ENCODE data around the gene MACROD2. TPM values are rescaled to one million over a fixed set of nuclear protein-coding genes. Genes with fewer than 3 reads are reported as not detected.

MACROD2 gene
- total RNA-seq, 1 donor from 2014 or later, result 3.1 TPM

GRCh38 chr20:15703171-15703911, 1708.0 kb downstream of the MACROD2 start:
- no peaks in the 10 kb centered on the region for H3K9me3 ChIP-seq (ENCODE audit: control insufficient read depth in 3 of 3, low read length in 3 of 3)
- no peak overlapping the region for H3K27ac ChIP-seq (ENCODE audit: low read depth, low read length)
- H3K9ac ChIP-seq (ENCODE audit: low read depth in 1 of 3, low read length in 3 of 3), result no peak overlapping the region
- H3K4me3 ChIP-seq (ENCODE audit: low read length in 3 of 3), result no peak overlapping the region
- H3K36me3 ChIP-seq (ENCODE audit: control insufficient read depth in 3 of 3, insufficient read depth in 3 of 3, low read length in 3 of 3), result no peaks in the 10 kb centered on the region
- no peaks in the 10 kb centered on the region for H3K4me1 ChIP-seq (ENCODE audit: control insufficient read depth in 3 of 3, insufficient read depth in 3 of 3, low read length in 3 of 3)
- H3K27me3 ChIP-seq (ENCODE audit: control insufficient read depth in 3 of 3, insufficient read depth in 3 of 3, low read length in 3 of 3), result no peaks in the 10 kb centered on the region

- Histone ChIP-seq H3K4me3 (ENCODE audit: low read length in 3 of 3) (no peak overlapping the region), H3K27ac (ENCODE audit: low read depth, low read length) (no peak overlapping the region), H3K4me1 (ENCODE audit: control insufficient read depth in 3 of 3, insufficient read depth in 3 of 3, low read length in 3 of 3) (no peaks in the 10 kb centered on the region), H3K27me3 (ENCODE audit: control insufficient read depth in 3 of 3, insufficient read depth in 3 of 3, low read length in 3 of 3) (no peaks in the 10 kb centered on the region), H3K9ac (ENCODE audit: low read depth in 1 of 3, low read length in 3 of 3) (no peak overlapping the region), H3K9me3 (ENCODE audit: control insufficient read depth in 3 of 3, low read length in 3 of 3) (no peaks in the 10 kb centered on the region), H3K36me3 (ENCODE audit: control insufficient read depth in 3 of 3, insufficient read depth in 3 of 3, low read length in 3 of 3) (no peaks in the 10 kb centered on the region)
Observed at GRCh38 chr20:15705975-15706374, 1710.7 kb downstream of the MACROD2 start.

- no peak overlapping the region for H3K4me3 ChIP-seq (ENCODE audit: low read length in 3 of 3)
- no peak overlapping the region for H3K9ac ChIP-seq (ENCODE audit: low read depth in 1 of 3, low read length in 3 of 3)
- H3K27me3 ChIP-seq (ENCODE audit: control insufficient read depth in 3 of 3, insufficient read depth in 3 of 3, low read length in 3 of 3), result no peaks in the 10 kb centered on the region
- no peaks in the 10 kb centered on the region for H3K4me1 ChIP-seq (ENCODE audit: control insufficient read depth in 3 of 3, insufficient read depth in 3 of 3, low read length in 3 of 3)
- no peaks in the 10 kb centered on the region for H3K36me3 ChIP-seq (ENCODE audit: control insufficient read depth in 3 of 3, insufficient read depth in 3 of 3, low read length in 3 of 3)
- H3K9me3 ChIP-seq (ENCODE audit: control insufficient read depth in 3 of 3, low read length in 3 of 3), result no peaks in the 10 kb centered on the region
- H3K27ac ChIP-seq (ENCODE audit: low read depth, low read length), result no peak overlapping the region
Observed at GRCh38 chr20:15706719-15707118, 1711.4 kb downstream of the MACROD2 start.

- no peaks in the 10 kb centered on the region for H3K36me3 ChIP-seq (ENCODE audit: control insufficient read depth in 3 of 3, insufficient read depth in 3 of 3, low read length in 3 of 3)
- H3K27ac ChIP-seq (ENCODE audit: low read depth, low read length), result no peak overlapping the region
- no peak overlapping the region for H3K4me3 ChIP-seq (ENCODE audit: low read length in 3 of 3)
- H3K27me3 ChIP-seq (ENCODE audit: control insufficient read depth in 3 of 3, insufficient read depth in 3 of 3, low read length in 3 of 3), result no peaks in the 10 kb centered on the region
- no peak overlapping the region for H3K9ac ChIP-seq (ENCODE audit: low read depth in 1 of 3, low read length in 3 of 3)
- no peaks in the 10 kb centered on the region for H3K4me1 ChIP-seq (ENCODE audit: control insufficient read depth in 3 of 3, insufficient read depth in 3 of 3, low read length in 3 of 3)
- H3K9me3 ChIP-seq (ENCODE audit: control insufficient read depth in 3 of 3, low read length in 3 of 3), result no peaks in the 10 kb centered on the region
Observed at GRCh38 chr20:15708984-15709598, 1713.8 kb downstream of the MACROD2 start.

GRCh38 chr20:15710636-15711035, 1715.3 kb downstream of the MACROD2 start:
- H3K36me3 ChIP-seq (ENCODE audit: control insufficient read depth in 3 of 3, insufficient read depth in 3 of 3, low read length in 3 of 3), result no peaks in the 10 kb centered on the region
- H3K9me3 ChIP-seq (ENCODE audit: control insufficient read depth in 3 of 3, low read length in 3 of 3), result no peaks in the 10 kb centered on the region
- no peak overlapping the region for H3K9ac ChIP-seq (ENCODE audit: low read depth in 1 of 3, low read length in 3 of 3)
- H3K4me3 ChIP-seq (ENCODE audit: low read length in 3 of 3), result no peak overlapping the region
- H3K27me3 ChIP-seq (ENCODE audit: control insufficient read depth in 3 of 3, insufficient read depth in 3 of 3, low read length in 3 of 3), result no peaks in the 10 kb centered on the region
- no peak overlapping the region for H3K27ac ChIP-seq (ENCODE audit: low read depth, low read length)
- no peaks in the 10 kb centered on the region for H3K4me1 ChIP-seq (ENCODE audit: control insufficient read depth in 3 of 3, insufficient read depth in 3 of 3, low read length in 3 of 3)

GRCh38 chr20:15711177-15711576, 1715.9 kb downstream of the MACROD2 start:
- H3K4me3 ChIP-seq (ENCODE audit: low read length in 3 of 3), result no peak overlapping the region
- H3K9me3 ChIP-seq (ENCODE audit: control insufficient read depth in 3 of 3, low read length in 3 of 3), result no peaks in the 10 kb centered on the region
- H3K27ac ChIP-seq (ENCODE audit: low read depth, low read length), result no peak overlapping the region
- H3K36me3 ChIP-seq (ENCODE audit: control insufficient read depth in 3 of 3, insufficient read depth in 3 of 3, low read length in 3 of 3), result no peaks in the 10 kb centered on the region
- H3K27me3 ChIP-seq (ENCODE audit: control insufficient read depth in 3 of 3, insufficient read depth in 3 of 3, low read length in 3 of 3), result no peaks in the 10 kb centered on the region
- H3K4me1 ChIP-seq (ENCODE audit: control insufficient read depth in 3 of 3, insufficient read depth in 3 of 3, low read length in 3 of 3), result no peaks in the 10 kb centered on the region
- H3K9ac ChIP-seq (ENCODE audit: low read depth in 1 of 3, low read length in 3 of 3), result no peak overlapping the region

GRCh38 chr20:15716256-15716655, 1720.9 kb downstream of the MACROD2 start:
- H3K27ac ChIP-seq (ENCODE audit: low read depth, low read length), result no peak overlapping the region
- H3K27me3 ChIP-seq (ENCODE audit: control insufficient read depth in 3 of 3, insufficient read depth in 3 of 3, low read length in 3 of 3), result no peaks in the 10 kb centered on the region
- no peaks in the 10 kb centered on the region for H3K4me1 ChIP-seq (ENCODE audit: control insufficient read depth in 3 of 3, insufficient read depth in 3 of 3, low read length in 3 of 3)
- H3K36me3 ChIP-seq (ENCODE audit: control insufficient read depth in 3 of 3, insufficient read depth in 3 of 3, low read length in 3 of 3), result no peaks in the 10 kb centered on the region
- H3K9me3 ChIP-seq (ENCODE audit: control insufficient read depth in 3 of 3, low read length in 3 of 3), result no peaks in the 10 kb centered on the region
- H3K9ac ChIP-seq (ENCODE audit: low read depth in 1 of 3, low read length in 3 of 3), result no peak overlapping the region
- H3K4me3 ChIP-seq (ENCODE audit: low read length in 3 of 3), result no peak overlapping the region

GRCh38 chr20:15726416-15726815, 1731.1 kb downstream of the MACROD2 start:
- no peaks in the 10 kb centered on the region for H3K4me1 ChIP-seq (ENCODE audit: control insufficient read depth in 3 of 3, insufficient read depth in 3 of 3, low read length in 3 of 3)
- no peak overlapping the region for H3K9ac ChIP-seq (ENCODE audit: low read depth in 1 of 3, low read length in 3 of 3)
- no peak overlapping the region for H3K27ac ChIP-seq (ENCODE audit: low read depth, low read length)
- no peak overlapping the region for H3K4me3 ChIP-seq (ENCODE audit: low read length in 3 of 3)
- H3K9me3 ChIP-seq (ENCODE audit: control insufficient read depth in 3 of 3, low read length in 3 of 3), result no peaks in the 10 kb centered on the region
- no peaks in the 10 kb centered on the region for H3K27me3 ChIP-seq (ENCODE audit: control insufficient read depth in 3 of 3, insufficient read depth in 3 of 3, low read length in 3 of 3)
- no peaks in the 10 kb centered on the region for H3K36me3 ChIP-seq (ENCODE audit: control insufficient read depth in 3 of 3, insufficient read depth in 3 of 3, low read length in 3 of 3)

- H3K27ac ChIP-seq (ENCODE audit: low read depth, low read length), result no peak overlapping the region
- H3K4me3 ChIP-seq (ENCODE audit: low read length in 3 of 3), result no peak overlapping the region
- no peak overlapping the region for H3K9ac ChIP-seq (ENCODE audit: low read depth in 1 of 3, low read length in 3 of 3)
- no peaks in the 10 kb centered on the region for H3K27me3 ChIP-seq (ENCODE audit: control insufficient read depth in 3 of 3, insufficient read depth in 3 of 3, low read length in 3 of 3)
- H3K4me1 ChIP-seq (ENCODE audit: control insufficient read depth in 3 of 3, insufficient read depth in 3 of 3, low read length in 3 of 3), result no peaks in the 10 kb centered on the region
- no peaks in the 10 kb centered on the region for H3K9me3 ChIP-seq (ENCODE audit: control insufficient read depth in 3 of 3, low read length in 3 of 3)
- no peaks in the 10 kb centered on the region for H3K36me3 ChIP-seq (ENCODE audit: control insufficient read depth in 3 of 3, insufficient read depth in 3 of 3, low read length in 3 of 3)
Observed at GRCh38 chr20:15734052-15734451, 1738.7 kb downstream of the MACROD2 start.

GRCh38 chr20:15739035-15739434, 1743.7 kb downstream of the MACROD2 start:
- Histone ChIP-seq H3K4me1 (ENCODE audit: control insufficient read depth in 3 of 3, insufficient read depth in 3 of 3, low read length in 3 of 3) (no peaks in the 10 kb centered on the region), H3K27ac (ENCODE audit: low read depth, low read length) (no peak overlapping the region), H3K27me3 (ENCODE audit: control insufficient read depth in 3 of 3, insufficient read depth in 3 of 3, low read length in 3 of 3) (no peaks in the 10 kb centered on the region), H3K9me3 (ENCODE audit: control insufficient read depth in 3 of 3, low read length in 3 of 3) (no peaks in the 10 kb centered on the region), H3K9ac (ENCODE audit: low read depth in 1 of 3, low read length in 3 of 3) (no peak overlapping the region), H3K36me3 (ENCODE audit: control insufficient read depth in 3 of 3, insufficient read depth in 3 of 3, low read length in 3 of 3) (no peaks in the 10 kb centered on the region), H3K4me3 (ENCODE audit: low read length in 3 of 3) (no peak overlapping the region)

All from skeletal muscle tissue (tissue), 4 donors.